Measurements from ENCODE around the gene PADI6. TPM values are rescaled to one million over a fixed set of nuclear protein-coding genes. Genes with fewer than 3 reads are reported as not detected.
"Not testable (repeated sequence)": the region's sequence is repeated elsewhere in the genome, so short reads cannot be mapped to it uniquely, and the experiment has no call there.

The PADI6 gene
- total and polyA plus RNA-seq, 4 experiments from 2014 or later, result 0.10 TPM; not detected in 3

- H3K4me1 Mint-ChIP-seq, result peaks cover 0 to 3% (median 0%) of the 10 kb centered on the region in 4 donors
- no peaks in the 10 kb centered on the region for H3K36me3 ChIP-seq (ENCODE audit: insufficient read depth, low read length)
- intact Hi-C loops (cut with micrococcal nuclease), result loop anchor here (10.0 kb wide), 1 partner anchor 215 kb away; no protein-coding TSS in a partner anchor
- H3K9me3 Mint-ChIP-seq, result peaks cover 0 to 9% (median 4%) of the 10 kb centered on the region in 8 donors
- no peak overlapping the region for H3K27ac ChIP-seq (ENCODE audit: low read depth, low read length)
- H3K27me3 ChIP-seq (ENCODE audit: insufficient read depth, low read length), result no peaks in the 10 kb centered on the region
- no peaks in the 10 kb centered on the region for H3K4me1 ChIP-seq (ENCODE audit: insufficient read depth, low read length)
- ChIA-PET POLR2A (ENCODE audit: partially characterized antibody) (no interaction called here), CTCF (ENCODE audit: partially characterized antibody) (no interaction called here)
- no peak overlapping the region for H3K27ac Mint-ChIP-seq
- H3K9me3 ChIP-seq (ENCODE audit: control insufficient read depth in 1 of 2, low read length in 2 of 2), result no peaks in the 10 kb centered on the region
- no peak overlapping the region for H3K4me3 ChIP-seq (ENCODE audit: low read length in 2 of 2)
- no peaks in the 10 kb centered on the region for H3K36me3 Mint-ChIP-seq
- no peak overlapping the region for H3K4me3 Mint-ChIP-seq
- DNase-seq, result no peak
- peaks cover 6 to 9% of the 10 kb centered on the region in 2 donors for H3K27me3 Mint-ChIP-seq
These were observed 32.5 kb upstream of the PADI6 start for GRCh38 chr1:17339521-17339920.

- intact Hi-C loops (cut with micrococcal nuclease), result no loop called here
- no peaks in the 10 kb centered on the region for H3K36me3 ChIP-seq (ENCODE audit: insufficient read depth, low read length)
- H3K4me3 ChIP-seq (ENCODE audit: low read length in 2 of 2), result no peak overlapping the region
- Mint-ChIP-seq H3K4me1 (peaks cover 0 to 2% (median 0%) of the 10 kb centered on the region in 4 donors), H3K4me3 (no peak overlapping the region), H3K27ac (no peak overlapping the region), H3K36me3 (no peaks in the 10 kb centered on the region), H3K9me3 (peaks cover 0 to 9% (median 5%) of the 10 kb centered on the region in 8 donors), H3K27me3 (peaks cover 6% of the 10 kb centered on the region in 2 donors)
- no peak overlapping the region for H3K27ac ChIP-seq (ENCODE audit: low read depth, low read length)
- H3K27me3 ChIP-seq (ENCODE audit: insufficient read depth, low read length), result no peaks in the 10 kb centered on the region
- CTCF ChIA-PET (ENCODE audit: partially characterized antibody), result no interaction called here
- H3K9me3 ChIP-seq (ENCODE audit: control insufficient read depth in 1 of 2, low read length in 2 of 2), result no peaks in the 10 kb centered on the region
- POLR2A ChIA-PET (ENCODE audit: partially characterized antibody), result no interaction called here
- no peaks in the 10 kb centered on the region for H3K4me1 ChIP-seq (ENCODE audit: insufficient read depth, low read length)
- no peak for DNase-seq
These were observed 31.6 kb upstream of the PADI6 start for GRCh38 chr1:17340358-17340757.

- POLR2A ChIA-PET (ENCODE audit: partially characterized antibody), result no interaction called here
- CTCF ChIA-PET (ENCODE audit: partially characterized antibody), result no interaction called here
- no peak overlapping the region for H3K27ac Mint-ChIP-seq
These were observed 30.0 kb upstream of the PADI6 start for GRCh38 chr1:17342014-17342441.

DNA sequence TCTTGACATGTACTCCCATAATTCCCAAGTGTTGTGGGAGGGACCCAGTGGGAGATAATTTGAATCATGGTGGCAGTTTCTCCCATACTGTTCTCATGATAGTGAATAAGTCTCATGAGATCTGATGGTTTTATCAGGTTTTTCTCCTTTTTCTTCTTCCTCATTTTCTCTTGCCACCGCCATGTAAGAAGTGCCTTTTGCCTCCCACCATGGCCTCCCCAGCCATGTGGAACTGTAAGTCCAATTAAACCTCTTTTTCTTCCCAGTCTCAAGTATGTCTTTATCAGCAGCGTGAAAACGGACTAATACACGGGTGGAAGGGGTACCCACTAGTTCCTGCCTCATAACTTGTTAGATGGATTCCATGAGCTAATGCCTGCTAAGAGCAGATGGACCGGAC lies 26.5 kb upstream of the PADI6 start:
- H3K27me3 ChIP-seq (ENCODE audit: insufficient read depth, low read length); POLR2A ChIA-PET (ENCODE audit: partially characterized antibody); H3K9me3 ChIP-seq (ENCODE audit: control insufficient read depth in 1 of 2, low read length in 2 of 2); CTCF ChIA-PET (ENCODE audit: partially characterized antibody); DNase-seq; H3K4me1 ChIP-seq (ENCODE audit: insufficient read depth, low read length); H3K4me3 ChIP-seq (ENCODE audit: low read length in 2 of 2); H3K4me1 Mint-ChIP-seq; H3K4me3 Mint-ChIP-seq; H3K36me3 Mint-ChIP-seq; H3K9me3 Mint-ChIP-seq; H3K27ac ChIP-seq (ENCODE audit: low read depth, low read length); H3K27me3 Mint-ChIP-seq; H3K36me3 ChIP-seq (ENCODE audit: insufficient read depth, low read length); H3K27ac Mint-ChIP-seq; intact Hi-C loops (cut with micrococcal nuclease): not testable (repeated sequence)

More at GRCh38 chr1:17342014-17342441, 30.0 kb upstream of the PADI6 start:
- H3K9me3 ChIP-seq (ENCODE audit: control insufficient read depth in 1 of 2, low read length in 2 of 2), result no peaks in the 10 kb centered on the region
- no peaks in the 10 kb centered on the region for H3K36me3 Mint-ChIP-seq
- H3K4me3 Mint-ChIP-seq, result no peak overlapping the region
- H3K9me3 Mint-ChIP-seq, result peaks cover 0 to 9% (median 7%) of the 10 kb centered on the region in 8 donors
- no peak for DNase-seq
- intact Hi-C loops (cut with micrococcal nuclease), result no loop called here
- H3K27me3 Mint-ChIP-seq, result peaks cover 2 to 8% of the 10 kb centered on the region in 2 donors
- H3K27ac ChIP-seq (ENCODE audit: low read depth, low read length), result no peak overlapping the region
- H3K4me1 ChIP-seq (ENCODE audit: insufficient read depth, low read length), result no peaks in the 10 kb centered on the region
- H3K27me3 ChIP-seq (ENCODE audit: insufficient read depth, low read length), result no peaks in the 10 kb centered on the region
- H3K4me1 Mint-ChIP-seq, result no peaks in the 10 kb centered on the region
- no peaks in the 10 kb centered on the region for H3K36me3 ChIP-seq (ENCODE audit: insufficient read depth, low read length)
- H3K4me3 ChIP-seq (ENCODE audit: low read length in 2 of 2), result no peak overlapping the region

DNA sequence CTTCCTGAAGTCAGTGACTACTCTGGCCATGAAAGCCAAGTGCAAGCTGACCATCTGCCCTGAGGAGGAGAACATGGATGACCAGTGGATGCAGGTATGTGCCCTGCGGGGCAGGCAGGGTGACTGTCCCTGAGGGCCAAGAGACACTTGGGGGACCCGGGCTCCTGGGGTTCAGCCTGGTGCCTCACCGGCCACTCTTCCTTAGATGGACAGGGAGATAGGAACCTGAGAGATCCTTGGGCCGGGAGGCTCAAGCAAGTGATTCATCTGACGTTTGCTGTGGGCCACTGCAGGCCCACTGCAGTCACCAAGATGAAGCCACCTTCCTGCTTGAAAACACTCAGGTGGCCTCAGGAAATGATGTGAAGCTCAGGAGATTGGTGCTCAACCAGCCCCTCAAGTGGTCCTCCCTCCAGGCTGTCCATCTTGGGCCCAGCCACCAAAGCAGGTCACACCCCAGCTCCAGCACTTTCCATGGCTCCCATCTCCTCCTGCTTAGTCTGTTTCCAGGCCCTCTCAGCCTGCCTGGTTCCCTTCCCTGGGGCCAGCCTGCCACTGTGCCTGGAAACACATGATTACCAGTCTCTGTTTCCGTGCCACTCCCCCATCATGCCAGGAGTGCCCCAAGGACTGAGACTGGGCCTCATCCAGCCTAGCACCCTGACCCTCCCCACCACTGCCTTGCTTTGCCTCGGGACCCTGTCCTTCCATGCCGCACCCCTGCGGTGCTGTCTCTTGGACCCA lies 25.8 kb upstream of the PADI6 start:
- Mint-ChIP-seq H3K27ac (no peak overlapping the region), H3K4me3 (no peak overlapping the region), H3K27me3 (peaks cover 1 to 7% of the 10 kb centered on the region in 2 donors), H3K36me3 (no peaks in the 10 kb centered on the region), H3K4me1 (peaks cover 0 to 2% (median 0%) of the 10 kb centered on the region in 4 donors), H3K9me3 (peaks cover 0 to 9% (median 7%) of the 10 kb centered on the region in 8 donors)
- POLR2A ChIA-PET (ENCODE audit: partially characterized antibody), result no interaction called here
- Histone ChIP-seq H3K27ac (ENCODE audit: low read depth, low read length) (no peak overlapping the region), H3K27me3 (ENCODE audit: insufficient read depth, low read length) (no peaks in the 10 kb centered on the region), H3K4me3 (ENCODE audit: low read length in 2 of 2) (no peak overlapping the region), H3K4me1 (ENCODE audit: insufficient read depth, low read length) (no peaks in the 10 kb centered on the region), H3K9me3 (ENCODE audit: control insufficient read depth in 1 of 2, low read length in 2 of 2) (no peaks in the 10 kb centered on the region), H3K36me3 (ENCODE audit: insufficient read depth, low read length) (no peaks in the 10 kb centered on the region)
- no peak for DNase-seq
- intact Hi-C loops (cut with micrococcal nuclease), result no loop called here
- CTCF ChIA-PET (ENCODE audit: partially characterized antibody), result no interaction called here

DNA sequence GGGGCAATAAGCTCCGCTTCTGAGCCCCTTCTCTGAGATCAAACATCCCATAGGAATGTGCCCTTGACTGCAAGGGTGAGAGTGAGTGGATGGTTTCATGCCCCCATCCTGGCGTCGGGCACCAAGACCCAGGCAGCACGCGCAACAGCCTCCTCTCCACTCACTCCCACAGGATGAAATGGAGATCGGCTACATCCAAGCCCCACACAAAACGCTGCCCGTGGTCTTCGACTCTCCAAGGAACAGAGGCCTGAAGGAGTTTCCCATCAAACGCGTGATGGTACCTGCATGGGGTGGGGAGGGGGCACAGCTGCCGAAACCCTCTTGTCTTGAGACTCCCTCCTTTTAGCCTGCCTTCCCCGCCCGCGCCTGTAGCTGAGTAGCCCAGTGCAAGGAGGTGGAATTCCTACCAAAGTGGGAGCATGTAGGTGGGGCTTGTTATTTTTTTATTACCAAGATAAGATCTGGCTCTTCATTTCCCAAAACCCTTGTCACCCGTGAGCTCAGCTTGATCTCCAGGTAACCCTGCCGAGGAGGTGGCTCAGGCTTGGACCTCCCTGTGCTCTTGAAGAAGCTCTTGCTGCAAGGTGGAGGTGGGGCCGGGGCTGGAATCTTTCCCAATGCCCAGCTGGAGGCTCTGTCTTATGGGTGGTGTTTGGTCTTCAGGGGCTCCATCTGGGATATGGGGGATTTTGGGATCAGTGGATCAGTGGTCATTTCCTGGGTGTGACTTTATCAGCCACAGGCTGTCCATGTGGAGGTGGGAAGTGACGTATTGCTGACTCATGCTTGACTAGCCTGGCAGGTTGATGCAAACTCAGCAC lies 24.0 kb upstream of the PADI6 start:
- Histone ChIP-seq H3K36me3 (ENCODE audit: insufficient read depth, low read length) (no peaks in the 10 kb centered on the region), H3K27ac (ENCODE audit: low read depth, low read length) (no peak overlapping the region), H3K9me3 (ENCODE audit: control insufficient read depth in 1 of 2, low read length in 2 of 2) (no peaks in the 10 kb centered on the region), H3K4me1 (ENCODE audit: insufficient read depth, low read length) (no peaks in the 10 kb centered on the region), H3K4me3 (ENCODE audit: low read length in 2 of 2) (no peak overlapping the region), H3K27me3 (ENCODE audit: insufficient read depth, low read length) (no peaks in the 10 kb centered on the region)
- Mint-ChIP-seq H3K4me1 (peaks cover 0 to 2% (median 0%) of the 10 kb centered on the region in 4 donors), H3K27me3 (peaks cover 11 to 12% of the 10 kb centered on the region in 2 donors), H3K36me3 (no peaks in the 10 kb centered on the region), H3K9me3 (peaks cover 0 to 9% (median 7%) of the 10 kb centered on the region in 8 donors), H3K4me3 (no peak overlapping the region), H3K27ac (no peak overlapping the region)
- no peak for DNase-seq
- intact Hi-C loops (cut with micrococcal nuclease), result no loop called here
- ChIA-PET POLR2A (ENCODE audit: partially characterized antibody) (no interaction called here), CTCF (ENCODE audit: partially characterized antibody) (interaction anchor here (0.6 kb wide), 1 partner anchor 14 kb away, joined by 3 read pairs; no protein-coding TSS in a partner anchor)

GRCh38 chr1:17348593-17349234 lies 23.3 kb upstream of the PADI6 start:
- peaks cover 0 to 2% (median 0%) of the 10 kb centered on the region in 4 donors for H3K4me1 Mint-ChIP-seq
- H3K4me1 ChIP-seq (ENCODE audit: insufficient read depth, low read length), result no peaks in the 10 kb centered on the region
- H3K9me3 ChIP-seq (ENCODE audit: control insufficient read depth in 1 of 2, low read length in 2 of 2), result no peaks in the 10 kb centered on the region
- POLR2A ChIA-PET (ENCODE audit: partially characterized antibody), result no interaction called here
- no peak overlapping the region for H3K4me3 Mint-ChIP-seq
- H3K4me3 ChIP-seq (ENCODE audit: low read length in 2 of 2), result no peak overlapping the region
- H3K27me3 ChIP-seq (ENCODE audit: insufficient read depth, low read length), result no peaks in the 10 kb centered on the region
- CTCF ChIA-PET (ENCODE audit: partially characterized antibody), result no interaction called here
- DNase-seq, result no peak
- H3K9me3 Mint-ChIP-seq, result peaks cover 0 to 8% (median 5%) of the 10 kb centered on the region in 8 donors
- no peaks in the 10 kb centered on the region for H3K36me3 Mint-ChIP-seq
- intact Hi-C loops (cut with micrococcal nuclease), result no loop called here
- H3K36me3 ChIP-seq (ENCODE audit: insufficient read depth, low read length), result no peaks in the 10 kb centered on the region
- H3K27ac ChIP-seq (ENCODE audit: low read depth, low read length), result no peak overlapping the region
- no peak overlapping the region for H3K27ac Mint-ChIP-seq
- peaks cover 11 to 14% of the 10 kb centered on the region in 2 donors for H3K27me3 Mint-ChIP-seq
